HEK293T (cell line): ENCODE results near the gene NOTCH3.

Source experiments
- CTCF ChIA-PET: fragments of 350-600 bp; formaldehyde crosslinking; extraction: SDS; loops from one replicate; lab custom pipeline; 2021; ENCODE audit warnings: antibody characterized with exemption, inconsistent platforms; lab: Yijun Ruan, JAX
- POLR2A ChIA-PET: fragments of 350-600 bp; formaldehyde crosslinking; extraction: SDS; loops from one replicate; lab custom pipeline; 2020; ENCODE audit warnings: antibody characterized with exemption, inconsistent platforms; lab: Yijun Ruan, JAX
- DNase-seq: peaks from one replicate; pipeline ENCODE4 v3.0.0; 2012; ENCODE audit warnings: mixed read lengths; ENCODE audit errors: extremely low spot score
- ARNT ChIP-seq: fragments of 450-650 bp; IDR thresholded peaks from 2 replicates; pipeline ENCODE4 v1.6.1; 2017; ENCODE audit warnings: mild to moderate bottlenecking
- BHLHE40 ChIP-seq: fragments of 450-650 bp; IDR thresholded peaks from 2 replicates; pipeline ENCODE4 v1.6.1; 2016; ENCODE audit warnings: mild to moderate bottlenecking, moderate library complexity, borderline replicate concordance
- CTBP1 ChIP-seq: fragments of 450-650 bp; IDR thresholded peaks from 2 replicates; pipeline ENCODE4 v1.6.1; 2016; ENCODE audit warnings: borderline replicate concordance
- ELF4 ChIP-seq: fragments of 450-650 bp; IDR thresholded peaks from 2 replicates; pipeline ENCODE4 v1.6.1; 2017; ENCODE audit warnings: antibody characterized with exemption
- FOXA1 ChIP-seq: fragments of 450-650 bp; IDR thresholded peaks from 2 replicates; pipeline ENCODE4 v1.6.1; 2016; ENCODE audit warnings: mild to moderate bottlenecking
- FOXK2 ChIP-seq: fragments of 450-650 bp; IDR thresholded peaks from 2 replicates; pipeline ENCODE4 v1.6.1; 2016; ENCODE audit warnings: mild to moderate bottlenecking
- FOXM1 ChIP-seq: fragments of 450-650 bp; IDR thresholded peaks from 2 replicates; pipeline ENCODE4 v1.6.1; 2017; ENCODE audit warnings: mild to moderate bottlenecking, borderline replicate concordance
- HDGF ChIP-seq: fragments of 450-650 bp; IDR thresholded peaks from 2 replicates; pipeline ENCODE4 v1.6.1; 2017; ENCODE audit warnings: antibody characterized with exemption, borderline replicate concordance
- L3MBTL2 ChIP-seq: fragments of 450-650 bp; conservative IDR thresholded peaks from 2 replicates; pipeline ENCODE4 v1.6.1; 2016; ENCODE audit warnings: mild to moderate bottlenecking
- LEF1 ChIP-seq: fragments of 450-650 bp; IDR thresholded peaks from 2 replicates; pipeline ENCODE4 v1.6.1; 2017; ENCODE audit warnings: mild to moderate bottlenecking, borderline replicate concordance
- NFRKB ChIP-seq: fragments of 450-650 bp; IDR thresholded peaks from 2 replicates; pipeline ENCODE4 v1.6.1; 2016; ENCODE audit warnings: mild to moderate bottlenecking, moderate library complexity
- SP1 ChIP-seq: fragments of 450-650 bp; IDR thresholded peaks from 2 replicates; pipeline ENCODE4 v1.6.1; 2017
- SUZ12 ChIP-seq: fragments of 450-650 bp; IDR thresholded peaks from 2 replicates; pipeline ENCODE4 v1.6.1; 2016; ENCODE audit warnings: mild to moderate bottlenecking
- TARDBP ChIP-seq: fragments of 450-650 bp; IDR thresholded peaks from 2 replicates; pipeline ENCODE4 v1.6.1; 2016
- ZNF384 ChIP-seq: fragments of 450-650 bp; IDR thresholded peaks from 2 replicates; pipeline ENCODE4 v1.6.1; 2016
- TF ChIP-seq, protein P1 (sequence below): fragments of 450-650 bp; IDR thresholded peaks from 2 replicates; pipeline ENCODE4 v1.6.1; 2016

Gene NOTCH3

DNA sequence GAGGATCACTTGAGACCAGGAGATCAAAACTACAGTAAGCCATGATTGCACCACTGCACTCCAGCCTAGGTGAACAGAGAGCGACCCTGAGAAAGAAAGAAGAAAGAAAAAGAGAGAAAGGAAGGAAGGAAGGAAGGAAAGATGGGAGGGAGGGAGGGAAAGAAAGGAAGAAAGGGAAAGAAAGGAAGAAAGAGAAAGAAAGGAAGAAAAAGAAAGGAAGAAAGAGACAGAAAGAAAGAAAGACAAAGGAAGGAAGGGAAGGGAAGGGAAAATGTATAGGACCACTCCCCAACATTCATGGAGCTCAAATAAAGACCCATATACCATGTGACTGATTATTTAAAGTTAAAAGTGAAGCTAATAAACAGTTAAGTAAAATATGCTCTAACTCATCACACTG lies 53.7 kb downstream of the NOTCH3 start:
- TF ChIP-seq SP1 (no peak), L3MBTL2 (no peak)
- POLR2A ChIA-PET: no interaction called here
- CTCF ChIA-PET: no interaction called here
- no peak for DNase-seq

DNA sequence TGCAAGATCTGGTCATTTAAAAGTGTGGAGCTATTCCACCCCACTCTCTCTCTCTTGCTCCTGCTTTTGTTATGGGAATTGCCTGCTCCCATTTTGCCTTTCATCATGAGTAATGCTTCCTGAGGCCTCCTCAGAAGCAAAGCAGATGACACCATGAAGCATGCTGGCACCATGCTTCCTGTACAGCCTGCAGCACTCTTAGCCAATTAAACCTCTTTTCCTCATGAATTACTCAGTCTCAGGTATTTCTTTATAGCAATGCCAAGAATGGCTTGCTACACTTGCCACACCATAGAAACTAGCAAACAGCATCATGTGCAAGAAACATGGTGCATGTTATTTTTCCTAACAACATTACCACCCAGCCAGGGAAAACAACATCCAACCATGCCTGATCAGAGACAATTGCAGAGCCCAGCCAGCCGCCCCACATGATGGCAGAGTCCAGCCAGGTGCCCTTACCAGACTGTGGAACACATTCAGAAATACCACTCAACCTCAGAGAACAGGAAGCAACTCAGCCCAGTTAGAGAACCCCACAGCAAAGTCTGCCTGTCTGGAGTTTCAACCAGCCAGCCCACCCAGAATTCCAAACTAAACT lies 56.6 kb downstream of the NOTCH3 start:
- ChIA-PET POLR2A (no interaction called here), CTCF (no interaction called here)
- DNase-seq: no peak

DNA sequence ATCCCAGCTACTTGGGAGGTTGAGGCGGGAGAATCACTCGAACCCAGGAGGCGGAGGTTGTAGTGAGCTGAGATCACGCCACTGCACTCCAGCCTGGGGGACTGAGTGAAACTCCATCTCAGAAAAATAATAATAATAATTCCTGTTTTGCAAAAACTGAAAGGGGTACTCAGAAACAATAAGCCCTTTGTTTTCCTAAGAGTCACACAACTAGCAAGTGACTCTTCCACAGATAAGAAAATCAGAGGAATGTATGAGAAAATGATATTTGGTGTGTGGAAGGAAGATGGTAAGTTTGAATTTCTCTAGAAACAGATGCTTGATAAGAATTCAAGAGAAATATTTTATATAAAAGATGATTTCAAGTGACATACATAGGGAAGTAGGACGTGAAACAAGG lies 58.5 kb downstream of the NOTCH3 start:
- DNase-seq: no peak
- TF ChIP-seq CTBP1 (no peak), ARNT (no peak), L3MBTL2 (no peak), FOXM1 (no peak), SUZ12 (no peak), SP1 (no peak), HDGF (no peak), TARDBP (no peak), FOXA1 (no peak), ELF4 (no peak), ZNF384 (no peak), FOXK2 (no peak)
- CTCF ChIA-PET: no interaction called here
- POLR2A ChIA-PET: no interaction called here

More for the DNA sequence above, 56.6 kb downstream of the NOTCH3 start:
- TF ChIP-seq NFRKB (no peak), FOXA1 (no peak), ELF4 (no peak), ARNT (no peak), L3MBTL2 (no peak), CTBP1 (no peak), TARDBP (no peak), ZNF384 (no peak), LEF1 (no peak), BHLHE40 (no peak), FOXK2 (no peak), SP1 (no peak), FOXM1 (no peak), HDGF (no peak), SUZ12 (no peak)
- TF ChIP-seq, protein P1, sequence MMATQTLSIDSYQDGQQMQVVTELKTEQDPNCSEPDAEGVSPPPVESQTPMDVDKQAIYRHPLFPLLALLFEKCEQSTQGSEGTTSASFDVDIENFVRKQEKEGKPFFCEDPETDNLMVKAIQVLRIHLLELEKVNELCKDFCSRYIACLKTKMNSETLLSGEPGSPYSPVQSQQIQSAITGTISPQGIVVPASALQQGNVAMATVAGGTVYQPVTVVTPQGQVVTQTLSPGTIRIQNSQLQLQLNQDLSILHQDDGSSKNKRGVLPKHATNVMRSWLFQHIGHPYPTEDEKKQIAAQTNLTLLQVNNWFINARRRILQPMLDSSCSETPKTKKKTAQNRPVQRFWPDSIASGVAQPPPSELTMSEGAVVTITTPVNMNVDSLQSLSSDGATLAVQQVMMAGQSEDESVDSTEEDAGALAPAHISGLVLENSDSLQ: no peak

DNA sequence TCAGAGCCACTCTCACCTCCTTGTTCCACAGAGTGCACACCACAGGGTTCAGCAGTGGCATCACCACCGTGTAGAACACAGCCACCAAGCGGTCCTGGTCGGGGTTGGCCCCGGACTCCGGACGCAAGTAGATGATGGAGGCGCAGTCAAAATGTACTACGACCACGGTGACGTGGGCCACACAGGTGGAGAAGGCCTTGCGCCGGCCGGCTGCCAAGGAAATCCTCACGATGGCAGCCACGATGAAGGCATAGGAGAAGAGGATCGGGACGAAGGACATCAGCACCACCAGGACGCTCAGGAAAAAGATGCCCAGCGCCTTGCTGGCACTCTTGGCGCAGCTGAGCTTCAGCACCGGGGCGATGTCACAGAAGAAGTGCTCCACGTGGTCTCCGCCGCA lies 59.7 kb downstream of the NOTCH3 start:
- ChIA-PET CTCF (no interaction called here), POLR2A (no interaction called here)
- no peak for DNase-seq
- TF ChIP-seq, protein P1: no peak
- TF ChIP-seq ZNF384 (no peak), FOXA1 (no peak), ELF4 (no peak), SUZ12 (no peak), BHLHE40 (no peak), TARDBP (no peak), CTBP1 (no peak), FOXK2 (no peak), SP1 (no peak), LEF1 (no peak)

DNA sequence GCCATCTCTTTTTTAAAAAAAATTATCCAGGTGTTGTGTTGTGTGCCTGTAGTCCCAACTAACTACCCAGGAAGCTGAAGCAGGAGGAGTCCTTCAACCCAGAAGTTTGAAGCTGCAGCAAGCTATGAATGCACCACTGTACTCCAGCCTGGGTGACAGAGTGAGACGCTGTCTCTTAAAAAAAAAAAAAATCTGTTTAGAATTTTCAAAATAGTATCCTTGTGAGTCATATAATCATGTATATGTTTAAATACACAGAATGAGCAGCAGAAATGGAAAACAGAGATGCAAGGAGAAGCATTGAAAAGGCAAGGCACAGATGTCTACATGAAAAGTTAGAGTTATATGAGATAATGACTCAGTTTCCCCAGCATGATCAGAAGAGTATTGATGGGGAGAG lies 62.4 kb downstream of the NOTCH3 start:
- ChIA-PET POLR2A (no interaction called here), CTCF (no interaction called here)
- no peak for DNase-seq
- TF ChIP-seq ELF4 (no peak), FOXK2 (no peak), FOXM1 (no peak), BHLHE40 (no peak), HDGF (no peak), SUZ12 (no peak), ZNF384 (no peak), FOXA1 (no peak), SP1 (no peak), TARDBP (no peak), LEF1 (no peak), ARNT (no peak), CTBP1 (no peak), NFRKB (no peak), L3MBTL2 (no peak)
- TF ChIP-seq, protein P1: no peak

DNA sequence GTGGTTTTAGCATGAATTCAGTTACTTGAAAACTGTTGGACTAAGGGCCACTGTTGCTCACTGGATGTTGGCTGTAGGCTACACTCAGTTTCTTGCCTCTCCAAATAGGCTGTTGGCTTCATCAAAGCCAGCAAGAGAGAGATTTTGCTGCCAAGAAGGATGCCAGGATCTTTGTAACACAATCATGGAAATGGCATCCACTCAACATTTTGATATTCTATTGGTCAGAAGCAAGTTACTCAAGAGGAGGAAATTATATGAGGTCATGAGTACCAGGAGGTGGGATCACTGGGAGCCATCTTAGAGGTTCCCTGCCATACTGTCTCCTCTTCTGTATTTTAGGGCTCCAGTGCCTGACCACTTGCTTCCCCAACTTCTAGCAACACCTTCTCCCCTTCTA lies 63.0 kb downstream of the NOTCH3 start:
- DNase-seq: no peak
- TF ChIP-seq LEF1: no peak
- no peak for TF ChIP-seq SP1
- TF ChIP-seq L3MBTL2: no peak
- TF ChIP-seq ARNT: no peak
- TF ChIP-seq NFRKB: no peak
- TF ChIP-seq CTBP1: no peak
- no peak for TF ChIP-seq FOXA1
- TF ChIP-seq FOXK2: no peak
- ChIA-PET POLR2A (no interaction called here), CTCF (no interaction called here)
